HG02884 (cell line): ENCODE measurements around the gene LDB2.

Experiments used
- ATAC-seq: cut with Tn5 transposase; IDR thresholded peaks from one replicate; pipeline ENCODE4 v1.9.1; 2021; ENCODE audit warnings: mild to moderate bottlenecking, moderate library complexity; ENCODE audit not compliant: unreplicated experiment

The LDB2 gene

GRCh38 chr4:16844816-16845586 lies 53.4 kb downstream of the LDB2 start:
- ATAC-seq: no peak

- ATAC-seq: no peak
These were observed 54.5 kb downstream of the LDB2 start for GRCh38 chr4:16843831-16844508.

GRCh38 chr4:16838226-16838875 lies 60.1 kb downstream of the LDB2 start:
- ATAC-seq: no peak

- no peak for ATAC-seq
These were observed 61.0 kb downstream of the LDB2 start for GRCh38 chr4:16837475-16837874.

- no peak for ATAC-seq
These were observed 62.1 kb downstream of the LDB2 start for GRCh38 chr4:16836324-16836723.

GRCh38 chr4:16835597-16836247 lies 62.7 kb downstream of the LDB2 start:
- no peak for ATAC-seq

GRCh38 chr4:16834814-16835213 lies 63.6 kb downstream of the LDB2 start:
- no peak for ATAC-seq

GRCh38 chr4:16833722-16834121 lies 64.7 kb downstream of the LDB2 start:
- no peak for ATAC-seq

GRCh38 chr4:16830081-16830480 lies 68.4 kb downstream of the LDB2 start:
- ATAC-seq: no peak

GRCh38 chr4:16827794-16828724 lies 70.4 kb downstream of the LDB2 start:
- no peak for ATAC-seq

- no peak for ATAC-seq
These were observed 71.4 kb downstream of the LDB2 start for GRCh38 chr4:16827045-16827444.

- ATAC-seq: no peak
These were observed 72.0 kb downstream of the LDB2 start for GRCh38 chr4:16826406-16826910.

GRCh38 chr4:16824278-16824806 lies 74.1 kb downstream of the LDB2 start:
- no peak for ATAC-seq

GRCh38 chr4:16820329-16820728 lies 78.1 kb downstream of the LDB2 start:
- no peak for ATAC-seq

GRCh38 chr4:16819652-16820051 lies 78.8 kb downstream of the LDB2 start:
- ATAC-seq: no peak

- ATAC-seq: no peak
These were observed 80.4 kb downstream of the LDB2 start for GRCh38 chr4:16818005-16818404.

GRCh38 chr4:16817286-16817685 lies 81.2 kb downstream of the LDB2 start:
- no peak for ATAC-seq

- ATAC-seq: no peak
These were observed 84.1 kb downstream of the LDB2 start for GRCh38 chr4:16814361-16814760.

GRCh38 chr4:16812041-16812440 lies 86.4 kb downstream of the LDB2 start:
- ATAC-seq: no peak

- no peak for ATAC-seq
These were observed 88.5 kb downstream of the LDB2 start for GRCh38 chr4:16809943-16810342.
